K562 (cell line): Measurements from ENCODE around the gene GCN1. TPM values are rescaled to one million over a fixed set of nuclear protein-coding genes. Genes with fewer than 3 reads are reported as not detected.

ENCODE experiments used
- ARID2 ChIP-seq: fragments of 450-650 bp; IDR thresholded peaks from 2 replicates; pipeline ENCODE4 v1.6.1; 2017; ENCODE audit warnings: antibody characterized with exemption, mild to moderate bottlenecking
- ASH1L ChIP-seq: fragments of 450-650 bp; IDR thresholded peaks from 2 replicates; pipeline ENCODE4 v1.6.1; 2018; ENCODE audit warnings: borderline replicate concordance, mild to moderate bottlenecking, low read depth; ENCODE audit not compliant: partially characterized antibody
- BACH1 ChIP-seq: fragments of 200-800 bp; sonication (Bioruptor generic); IDR thresholded peaks from 2 replicates; pipeline ENCODE4 v1.6.1; 2016; ENCODE audit warnings: missing genetic modification characterization, missing compliant biosample characterization
- BCL6 ChIP-seq: fragments of 250-450 bp; sonication (Bioruptor Pico); IDR thresholded peaks from 2 replicates; pipeline ENCODE4 v1.4.0; 2020
- BRD9 ChIP-seq: fragments of 450-650 bp; IDR thresholded peaks from 2 replicates; pipeline ENCODE4 v1.6.1; 2018; ENCODE audit warnings: low read depth; ENCODE audit not compliant: partially characterized antibody
- CBX3 ChIP-seq, 2 experiments: IDR thresholded peaks; 1 replicate in 1 of 2; 2 replicates in 1 of 2; pipeline ENCODE4 v1.6.1; 2012; ENCODE audit warnings: inconsistent platforms in 2 of 2, low read length in 2 of 2, borderline replicate concordance in 1 of 2, control low read depth in 1 of 2
- E2F3 ChIP-seq: fragments of 250-450 bp; sonication (Bioruptor Pico); IDR thresholded peaks from 2 replicates; pipeline ENCODE4 v1.4.0; 2020; ENCODE audit warnings: mild to moderate bottlenecking
- HNRNPH1 ChIP-seq: fragments of 200-400 bp; formaldehyde crosslinking; optimal IDR thresholded peaks from 2 replicates; pipeline ENCODE3; 2017; ENCODE audit warnings: low read depth, mild to moderate bottlenecking, low read length, moderate library complexity
- KDM1A ChIP-seq, 2 experiments: fragments of 450-650 bp; IDR thresholded peaks; 2 replicates each; pipeline ENCODE4 v1.6.1; 2016; ENCODE audit warnings: mild to moderate bottlenecking in 2 of 2
- NBN ChIP-seq: fragments of 450-650 bp; IDR thresholded peaks from 2 replicates; pipeline ENCODE4 v1.6.1; 2016; ENCODE audit warnings: low read depth, mild to moderate bottlenecking
- NUFIP1 ChIP-seq: fragments of 450-650 bp; IDR thresholded peaks from 2 replicates; pipeline ENCODE4 v1.6.1; 2018; ENCODE audit not compliant: partially characterized antibody
- SPI1 ChIP-seq: IDR thresholded peaks from 2 replicates; pipeline ENCODE4 v1.6.1; 2011; ENCODE audit warnings: low read depth, low read length, control low read depth, borderline replicate concordance
- SREBF2 ChIP-seq: sonication (generic); formaldehyde crosslinking; IDR thresholded peaks from 2 replicates; pipeline ENCODE4 v1.4.0; 2020; ENCODE audit warnings: mild to moderate bottlenecking, missing genetic modification reagents
- WHSC1 ChIP-seq: IDR thresholded peaks from one replicate; pipeline ENCODE4 v1.6.1; 2012; ENCODE audit warnings: low read length, control low read depth, inconsistent platforms
- ZBTB1 ChIP-seq: sonication (generic); formaldehyde crosslinking; IDR thresholded peaks from 2 replicates; pipeline ENCODE4 v1.8.1; 2023; ENCODE audit warnings: missing genetic modification reagents, low read depth, mild to moderate bottlenecking, borderline replicate concordance
- ZBTB17 ChIP-seq: fragments of 450-650 bp; formaldehyde crosslinking; IDR thresholded peaks from 2 replicates; pipeline ENCODE4 v1.4.0; 2020; ENCODE audit warnings: mild to moderate bottlenecking
- ZFP1 ChIP-seq: fragments of 450-650 bp; formaldehyde crosslinking; IDR thresholded peaks from 2 replicates; pipeline ENCODE4 v1.4.0; 2020; ENCODE audit warnings: mild to moderate bottlenecking, mixed read lengths
- ZFP91 ChIP-seq: sonication (generic); formaldehyde crosslinking; IDR thresholded peaks from 2 replicates; pipeline ENCODE4 v1.8.0; 2022; ENCODE audit warnings: mild to moderate bottlenecking, missing genetic modification reagents
- ZNF121 ChIP-seq: sonication (generic); formaldehyde crosslinking; conservative IDR thresholded peaks from 2 replicates; pipeline ENCODE4 v1.8.0; 2022; ENCODE audit warnings: missing genetic modification reagents
- ZNF311 ChIP-seq: fragments of 250-450 bp; sonication (Bioruptor Pico); IDR thresholded peaks from 2 replicates; pipeline ENCODE4 v1.4.0; 2020; ENCODE audit warnings: mild to moderate bottlenecking, moderate library complexity
- ZNF699 ChIP-seq: fragments of 250-450 bp; sonication (Bioruptor Pico); IDR thresholded peaks from 2 replicates; pipeline ENCODE4 v1.8.0; 2021; ENCODE audit warnings: mild to moderate bottlenecking, moderate library complexity; ENCODE audit not compliant: insufficient replicate concordance
- ZNF717 ChIP-seq: fragments of 250-450 bp; sonication (Bioruptor Pico); IDR thresholded peaks from 2 replicates; pipeline ENCODE4 v1.5.0; 2021
- polyA plus RNA-seq, 8 experiments: library from polyadenylated mRNA; depleted of rRNA in 4 of 8; stranded (reverse) in 5 of 8; unstranded in 3 of 8; fragments of >200 nt; fragmentation: Nextera tagmentation in 2 of 8; fragmentation: Illumina TruSeq in 1 of 8; extraction: Ambion mirVana in 2 of 8; extraction: Trizol in 1 of 8; gene quantifications; 2 replicates each; pipeline versions ENCODE4 v1.2.1 to v1.2.3, GENCODE V29; 2011 to 2014; ENCODE audit warnings: inconsistent platforms in 1 of 8, missing spikeins in 1 of 8
- total RNA-seq, 7 experiments: library from RNA; depleted of rRNA in 6 of 7; stranded (reverse); fragments of >200 nt in 6 of 7; fragmentation: Illumina TruSeq in 2 of 7; extraction: Trizol in 2 of 7; gene quantifications; 2 replicates each; pipeline versions ENCODE4 v1.2.1 to v1.2.3, GENCODE V29; 2011 to 2021; ENCODE audit warnings: low replicate concordance in 1 of 7
- TF ChIP-seq, protein P1 (sequence below): IDR thresholded peaks from 2 replicates; pipeline ENCODE4 v1.6.1; 2012; ENCODE audit warnings: low read depth, low read length, improper control_type of control experiment, borderline replicate concordance
- TF ChIP-seq, protein P2 (sequence below): fragments of 200-800 bp; sonication (Bioruptor generic); IDR thresholded peaks from 2 replicates; pipeline ENCODE4 v1.6.1; 2017; ENCODE audit warnings: missing genetic modification characterization, missing compliant biosample characterization

GCN1 gene
- total and polyA plus RNA-seq, 9 of the 15 experiments (the other 6 are each of a cell fraction or from before 2014, with no cell fraction given) = 11.9 to 190 (median 51.7) TPM

DNA sequence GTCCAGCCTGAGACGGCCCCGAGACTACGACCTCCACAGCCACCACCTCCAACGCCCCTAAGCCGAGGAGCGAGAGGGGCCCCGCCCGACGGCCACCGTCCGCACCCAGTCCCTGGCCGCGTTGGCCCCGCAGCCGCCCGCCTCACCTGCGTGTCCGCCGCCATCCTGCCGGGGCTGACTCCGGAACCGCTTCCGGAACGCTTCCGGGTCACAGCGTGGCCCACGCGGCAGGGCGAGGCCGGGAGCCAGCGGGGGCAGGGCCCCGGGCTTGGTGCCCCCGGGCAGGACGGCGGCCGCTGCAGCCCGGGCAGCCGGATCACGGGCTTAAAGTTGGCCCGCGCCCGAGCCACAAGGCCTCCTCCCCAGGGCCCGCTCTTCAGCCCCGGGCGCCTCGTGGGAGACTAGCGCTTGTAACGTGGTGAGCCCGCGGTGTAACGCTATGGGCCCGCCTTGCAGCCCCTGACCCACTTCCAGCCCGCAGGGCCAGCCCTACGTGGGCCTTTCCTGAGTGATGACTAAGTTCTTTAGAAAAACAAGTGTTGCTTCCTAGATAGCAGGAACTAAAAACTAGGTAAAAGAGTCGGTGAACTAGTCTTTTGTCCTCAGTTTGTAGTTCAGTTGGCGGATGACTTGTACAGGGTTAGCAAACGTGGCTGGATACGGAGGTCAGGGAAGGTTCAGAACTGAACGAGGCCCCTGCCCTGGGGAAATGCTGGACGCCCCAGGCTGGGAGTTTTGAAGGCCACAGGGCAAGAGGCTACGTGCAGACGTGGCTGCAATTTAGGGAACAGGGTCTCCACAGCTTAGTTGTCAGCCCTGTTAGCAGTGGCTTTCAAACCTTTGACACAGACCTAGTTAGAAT, at the start of gene GCN1 (continued):
- TF ChIP-seq ZFP1 (no peak), NBN (no peak; the same call in 1 of the 2 replicates), E2F3 (CRISPR knock-in tag) (0 out of 2 replicates have a peak, but pooled peaks have one; percentile 51), SPI1 (peak; percentile 36; the same call in 1 of the 2 replicates), ZNF717 (CRISPR knock-in tag) (no peak), ZBTB1 (CRISPR knock-in tag) (no peak), WHSC1 (no peak), BRD9 (peak; percentile 64), ZNF121 (CRISPR knock-in tag) (peak; percentile 84), ZNF311 (CRISPR knock-in tag) (no peak), KDM1A (IDR thresholded peaks at IDR 0.05) (no peak), ZNF699 (no peak), SREBF2 (CRISPR knock-in tag) (no peak), HNRNPH1 (no peak), ASH1L (no peak), ZBTB17 (CRISPR knock-in tag) (no peak; the same call in 1 of the 2 replicates), CBX3 (IDR thresholded peaks at IDR 0.05; ENCODE audit: borderline replicate concordance in 1 of 2, low read length in 2 of 2) (no peak), ZFP91 (CRISPR knock-in tag) (no peak), BACH1 (tag) (peak; percentile 76; the same call in 1 of the 2 replicates), NUFIP1 (no peak), BCL6 (CRISPR knock-in tag) (no peak), ARID2 (no peak)
- TF ChIP-seq, protein P1, sequence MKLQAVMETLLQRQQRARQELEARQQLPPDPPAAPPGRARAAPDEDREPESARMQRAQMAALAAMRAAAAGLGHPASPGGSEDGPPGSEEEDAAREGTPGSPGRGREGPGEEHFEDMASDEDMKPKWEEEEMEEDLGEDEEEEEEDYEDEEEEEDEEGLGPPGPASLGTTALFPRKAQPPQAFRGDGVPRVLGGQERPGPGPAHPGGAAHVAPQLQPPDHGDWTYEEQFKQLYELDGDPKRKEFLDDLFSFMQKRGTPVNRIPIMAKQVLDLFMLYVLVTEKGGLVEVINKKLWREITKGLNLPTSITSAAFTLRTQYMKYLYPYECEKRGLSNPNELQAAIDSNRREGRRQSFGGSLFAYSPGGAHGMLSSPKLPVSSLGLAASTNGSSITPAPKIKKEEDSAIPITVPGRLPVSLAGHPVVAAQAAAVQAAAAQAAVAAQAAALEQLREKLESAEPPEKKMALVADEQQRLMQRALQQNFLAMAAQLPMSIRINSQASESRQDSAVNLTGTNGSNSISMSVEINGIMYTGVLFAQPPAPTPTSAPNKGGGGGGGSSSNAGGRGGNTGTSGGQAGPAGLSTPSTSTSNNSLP = no peak
- TF ChIP-seq, protein P2, sequence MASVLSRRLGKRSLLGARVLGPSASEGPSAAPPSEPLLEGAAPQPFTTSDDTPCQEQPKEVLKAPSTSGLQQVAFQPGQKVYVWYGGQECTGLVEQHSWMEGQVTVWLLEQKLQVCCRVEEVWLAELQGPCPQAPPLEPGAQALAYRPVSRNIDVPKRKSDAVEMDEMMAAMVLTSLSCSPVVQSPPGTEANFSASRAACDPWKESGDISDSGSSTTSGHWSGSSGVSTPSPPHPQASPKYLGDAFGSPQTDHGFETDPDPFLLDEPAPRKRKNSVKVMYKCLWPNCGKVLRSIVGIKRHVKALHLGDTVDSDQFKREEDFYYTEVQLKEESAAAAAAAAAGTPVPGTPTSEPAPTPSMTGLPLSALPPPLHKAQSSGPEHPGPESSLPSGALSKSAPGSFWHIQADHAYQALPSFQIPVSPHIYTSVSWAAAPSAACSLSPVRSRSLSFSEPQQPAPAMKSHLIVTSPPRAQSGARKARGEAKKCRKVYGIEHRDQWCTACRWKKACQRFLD (CRISPR knock-in tag) = peak; percentile 87
